ENCODE data around the gene SAT1.
"Not testable (repeated sequence)": the region's sequence is repeated elsewhere in the genome, so short reads cannot be mapped to it uniquely, and the experiment has no call there.

Gene SAT1

DNA sequence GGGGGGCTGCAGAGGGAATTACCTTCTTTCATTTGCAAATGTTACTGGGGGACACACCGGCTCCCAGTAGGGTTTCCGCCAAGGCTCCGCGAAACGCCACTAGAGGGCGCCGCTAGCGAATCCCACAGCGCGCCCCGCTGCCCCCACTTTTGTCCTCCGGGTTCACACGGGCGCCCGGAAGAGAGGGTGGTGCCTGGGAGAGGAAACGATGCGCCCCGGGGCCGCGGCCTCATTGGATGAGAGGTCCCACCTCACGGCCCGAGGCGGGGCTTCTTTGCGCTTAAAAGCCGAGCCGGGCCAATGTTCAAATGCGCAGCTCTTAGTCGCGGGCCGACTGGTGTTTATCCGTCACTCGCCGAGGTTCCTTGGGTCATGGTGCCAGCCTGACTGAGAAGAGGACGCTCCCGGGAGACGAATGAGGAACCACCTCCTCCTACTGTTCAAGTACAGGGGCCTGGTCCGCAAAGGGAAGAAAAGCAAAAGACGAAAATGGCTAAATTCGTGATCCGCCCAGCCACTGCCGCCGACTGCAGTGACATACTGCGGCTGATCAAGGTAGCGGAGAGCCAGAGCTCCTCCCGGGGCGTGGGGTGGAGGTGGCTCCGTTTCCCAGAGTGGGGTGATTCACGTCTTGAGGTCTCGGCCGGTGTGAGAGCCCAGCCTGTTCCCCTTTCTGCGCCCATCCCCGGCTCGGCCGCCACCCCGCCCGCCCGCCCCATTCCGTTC, at the start of gene SAT1:
Gene SAT1 (plus strand): TSS at position 311 of the 726 bp plus-strand sequence. CDS start 179 bp downstream, at position 490.
- DNase-seq, result peak; percentile 82 to 96

DNA sequence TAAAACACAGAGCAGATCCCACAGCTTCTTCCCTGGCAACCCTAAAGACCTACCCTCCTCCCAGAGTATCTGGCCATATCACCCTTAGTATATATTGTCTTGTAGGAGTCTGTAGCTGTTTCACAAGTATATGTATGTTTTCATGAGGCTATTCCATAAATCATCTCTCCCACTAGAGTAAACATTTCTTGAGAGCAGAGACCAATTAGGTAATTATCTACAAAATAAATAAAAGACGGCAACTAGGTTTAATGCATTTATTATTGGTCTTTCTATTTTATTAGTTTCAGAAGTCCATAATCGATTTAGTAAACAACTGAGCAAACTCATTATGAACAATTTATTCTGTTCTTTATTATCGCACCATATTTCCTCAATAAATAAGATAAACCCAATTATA, 46.9 kb upstream of the SAT1 start:
- no peak for DNase-seq

DNA sequence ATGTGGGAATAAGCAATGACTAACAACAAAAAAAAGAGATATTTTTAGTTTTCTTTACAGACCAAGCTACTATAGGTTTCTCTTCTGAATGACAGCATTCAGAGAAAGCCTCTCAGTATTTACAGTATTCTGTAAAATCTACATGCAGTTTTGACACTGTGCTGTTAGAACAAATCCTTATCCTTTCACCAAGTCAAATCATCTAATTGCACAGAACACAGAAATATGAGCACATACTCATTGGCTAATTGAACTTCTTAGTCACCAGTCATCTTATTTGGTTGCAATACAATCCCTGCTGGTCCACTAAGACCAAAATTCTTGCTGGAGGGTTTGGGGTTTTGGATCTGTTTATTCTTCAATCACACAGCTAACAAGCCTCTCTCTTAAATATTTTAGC, 45.6 kb upstream of the SAT1 start:
- DNase-seq, result no peak

DNA sequence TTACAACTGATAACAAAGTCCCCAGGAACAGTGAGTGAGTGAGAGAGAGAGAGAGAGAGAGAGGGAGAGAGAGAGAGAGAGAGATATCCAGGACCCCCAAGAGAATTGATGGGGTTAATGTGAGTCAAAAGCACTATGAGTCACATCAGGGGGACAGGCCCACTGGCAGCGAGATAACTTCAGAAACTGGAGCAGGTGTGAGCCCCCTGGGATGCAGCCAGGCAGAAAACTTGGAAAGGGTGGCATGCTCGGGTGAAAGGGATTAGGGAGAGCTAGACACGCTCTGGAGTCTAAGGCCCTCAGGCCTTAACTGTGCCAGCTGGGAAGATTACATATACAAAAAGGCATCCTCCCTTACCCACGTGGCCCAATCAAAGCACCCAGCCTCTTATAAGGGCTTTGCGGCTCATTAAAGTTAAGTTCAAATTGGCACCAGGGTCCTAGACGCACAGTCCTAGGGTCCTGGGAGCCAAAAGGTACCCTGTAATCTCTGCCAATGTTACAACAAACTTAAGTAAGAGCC, 40.7 kb upstream of the SAT1 start:
- peak in 1 of 2 experiments; percentile 9 for DNase-seq

DNA sequence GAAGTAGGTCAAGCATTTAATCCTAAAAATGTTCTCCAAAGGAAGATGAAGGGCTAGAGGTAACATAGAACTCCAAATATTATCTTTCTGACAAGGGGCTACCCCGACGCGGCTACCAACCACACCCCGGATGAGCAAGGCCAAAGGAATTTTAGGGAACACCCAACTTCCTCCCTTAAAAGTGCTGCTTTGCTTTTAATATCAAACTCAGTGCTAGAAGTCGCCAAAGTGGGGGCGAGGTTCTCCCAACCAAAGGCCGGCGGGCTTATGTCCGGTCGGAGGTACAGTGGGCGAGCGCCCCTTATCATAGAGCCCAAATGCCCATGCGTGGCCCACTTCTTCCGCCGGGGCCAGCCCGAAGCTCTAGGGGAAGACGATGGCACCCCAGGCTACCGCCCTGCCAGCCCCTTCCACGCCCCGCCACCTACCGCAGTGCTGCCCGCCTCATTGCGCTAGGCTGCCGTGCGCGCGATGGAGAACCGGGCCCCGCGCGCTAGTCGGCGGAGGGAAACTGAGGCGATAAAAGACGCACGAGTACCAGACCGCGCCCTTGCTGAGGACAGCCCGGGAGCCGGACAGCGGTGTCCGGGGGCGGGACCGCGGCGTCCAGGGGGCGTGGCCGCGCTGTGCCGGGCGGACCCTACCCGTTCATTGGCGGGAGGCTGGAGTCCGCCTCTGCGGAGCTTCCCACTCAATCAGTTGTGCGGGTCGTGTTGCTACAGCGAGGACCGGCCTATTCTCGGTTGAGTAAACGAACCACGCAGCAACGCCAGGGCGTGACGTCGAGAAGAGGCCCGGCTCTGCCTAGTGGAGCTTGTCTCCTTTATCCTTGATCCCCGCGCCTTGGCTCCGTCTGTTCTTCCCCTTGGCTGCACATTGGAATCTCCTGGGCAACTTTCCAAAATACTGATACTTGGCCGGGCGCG, 40.0 kb upstream of the SAT1 start, which contains the start of gene ACOT9:
Gene ACOT9 (minus strand): TSS at position 580 of the 926 bp plus-strand sequence. CDS start 132 bp downstream, at position 448.
- DNase-seq, result peak in 1 of 2 experiments; percentile 45

DNA sequence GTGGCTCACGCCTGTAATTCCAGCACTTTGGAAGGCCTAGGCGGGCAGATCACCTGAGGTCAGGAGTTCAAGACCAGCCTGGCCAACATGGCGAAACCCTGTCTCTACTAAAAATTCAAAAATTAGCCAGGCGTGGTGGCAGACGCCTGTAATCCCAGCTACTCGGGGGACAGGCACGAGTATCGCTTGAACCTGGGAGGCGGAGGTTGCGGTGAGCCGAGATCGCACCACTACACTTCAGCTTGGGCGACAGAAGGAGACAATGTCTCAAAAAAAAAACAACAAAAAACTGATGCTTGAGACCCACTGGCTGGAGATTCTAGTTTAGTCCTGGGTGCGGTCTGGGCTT, 39.4 kb upstream of the SAT1 start:
- DNase-seq, result not testable (repeated sequence)

DNA sequence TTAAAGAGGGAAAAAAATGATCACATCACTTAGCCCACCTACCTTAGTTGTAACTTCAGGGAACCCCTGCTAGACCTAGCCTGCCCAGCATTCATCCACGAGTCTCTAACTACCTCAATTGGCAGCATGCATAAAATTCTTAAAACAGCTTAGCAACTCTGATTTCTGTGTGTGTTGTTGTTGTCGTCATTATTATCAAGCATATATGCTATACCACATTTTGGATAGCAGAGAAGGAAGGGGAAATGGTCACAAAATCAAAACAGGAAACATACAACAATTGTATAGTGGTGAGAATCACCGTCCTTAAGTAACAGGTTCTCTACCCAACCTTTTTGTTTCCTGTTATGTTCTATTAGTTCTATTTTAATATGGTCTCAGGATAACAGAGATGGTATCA, 37.2 kb upstream of the SAT1 start:
- DNase-seq, result no peak

DNA sequence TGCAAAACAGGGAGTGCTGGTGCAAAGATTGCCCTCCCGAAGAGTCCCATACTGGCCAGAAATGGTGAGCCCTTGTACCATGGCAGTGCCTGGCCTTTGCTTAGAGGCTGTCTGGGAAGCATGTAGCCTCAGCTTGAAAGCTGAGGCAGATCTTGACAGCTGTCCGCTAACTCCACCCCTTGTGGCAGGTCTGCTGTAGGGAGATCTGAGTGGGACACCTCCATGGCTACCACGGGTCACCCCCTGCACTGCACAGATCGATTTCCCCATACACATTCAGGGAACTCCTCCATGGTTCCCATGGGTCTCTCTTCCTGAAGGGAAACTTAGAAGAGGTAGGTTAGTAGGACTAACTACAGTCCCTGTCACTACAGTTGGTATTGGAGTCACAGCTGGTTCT, 33.8 kb upstream of the SAT1 start:
- no peak for DNase-seq

DNA sequence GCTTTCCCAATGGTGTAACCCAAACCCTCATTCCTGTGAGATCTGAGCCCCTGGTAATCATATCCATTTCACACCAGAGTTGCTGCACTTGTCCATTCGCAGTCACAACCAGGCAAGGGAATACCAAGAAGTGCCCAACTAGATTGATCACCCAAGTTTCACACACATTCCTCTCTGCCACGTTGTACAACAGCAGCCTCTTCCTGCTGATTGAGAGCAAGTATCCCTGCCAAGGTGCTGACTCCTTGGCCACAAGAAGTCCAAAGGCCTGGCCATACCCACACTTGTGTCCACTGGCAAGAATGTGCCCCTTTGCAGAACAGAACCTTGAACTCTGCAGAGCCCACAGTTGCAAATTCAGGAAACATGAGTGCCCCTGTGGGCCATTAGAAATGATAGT, 33.4 kb upstream of the SAT1 start:
- no peak for DNase-seq

DNA sequence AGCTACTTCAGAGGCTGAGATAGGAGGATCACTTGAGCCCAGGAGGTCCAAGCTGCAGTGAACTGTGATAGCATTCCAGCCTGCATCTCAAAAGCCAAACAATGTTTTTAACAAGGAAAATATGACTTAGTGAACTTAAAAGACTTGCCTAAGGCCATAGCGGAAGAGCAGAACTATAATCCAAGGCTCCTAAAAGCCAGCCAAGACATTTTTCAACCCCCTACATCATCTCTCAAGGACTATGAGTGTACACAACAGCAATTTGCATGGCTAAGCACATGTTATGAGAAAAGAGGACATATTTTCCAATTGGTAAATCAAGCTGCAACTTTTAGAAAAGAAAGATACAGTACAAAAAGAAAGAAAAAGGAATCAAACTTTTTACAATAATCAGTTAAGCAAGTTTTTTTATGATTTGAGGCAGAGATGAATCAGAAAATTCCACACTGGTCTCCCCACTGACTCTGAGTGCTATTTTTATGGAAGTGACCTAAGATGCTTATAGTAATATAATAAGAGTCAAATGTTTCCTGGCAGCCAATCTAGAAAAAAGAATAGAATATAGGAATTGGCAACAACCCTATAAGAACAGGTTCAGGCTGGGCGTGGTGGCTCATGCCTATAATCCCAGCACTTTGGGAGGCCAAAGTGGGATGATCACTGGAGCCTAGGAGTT, 30.1 kb upstream of the SAT1 start:
- no peak for DNase-seq

DNA sequence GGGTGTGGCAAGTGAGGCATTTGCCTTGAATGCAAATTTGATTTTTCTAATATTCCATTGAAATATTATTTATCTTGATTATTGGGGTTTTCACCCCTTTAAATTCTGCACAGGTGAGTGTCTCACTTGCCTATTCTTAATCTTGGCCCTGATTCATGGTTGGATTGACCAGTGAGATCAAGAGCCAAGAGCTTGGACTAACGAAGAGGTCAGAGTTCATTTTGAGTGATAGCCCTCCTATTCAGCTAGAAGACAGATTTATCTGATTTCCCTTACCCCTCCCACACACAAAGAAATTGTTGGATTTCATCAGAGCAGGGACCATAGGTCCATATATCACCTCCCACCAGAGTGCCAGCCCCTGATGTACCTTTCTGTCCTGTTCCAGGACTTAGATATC, 28.3 kb upstream of the SAT1 start:
- no peak for DNase-seq

DNA sequence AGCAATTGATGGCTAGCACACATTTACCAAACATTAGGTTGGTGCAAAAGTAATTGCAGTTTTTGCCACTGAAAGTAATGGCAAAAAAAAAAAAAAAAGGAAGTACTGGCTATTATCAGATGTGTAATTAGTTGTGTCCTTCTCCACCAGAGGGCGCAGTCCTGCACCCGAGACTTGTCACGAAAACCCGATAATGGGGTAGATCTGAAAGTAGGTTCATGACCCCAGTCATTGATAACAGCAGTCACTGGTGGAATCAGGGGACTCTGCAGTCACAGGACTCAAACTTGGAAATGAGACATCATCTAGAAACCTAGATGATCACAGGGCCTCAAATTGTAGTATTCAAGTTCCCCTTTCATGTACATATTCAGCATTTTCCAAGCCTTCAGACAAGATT, 26.8 kb upstream of the SAT1 start:
- DNase-seq, result peak in 1 of 2 experiments; percentile 54

DNA sequence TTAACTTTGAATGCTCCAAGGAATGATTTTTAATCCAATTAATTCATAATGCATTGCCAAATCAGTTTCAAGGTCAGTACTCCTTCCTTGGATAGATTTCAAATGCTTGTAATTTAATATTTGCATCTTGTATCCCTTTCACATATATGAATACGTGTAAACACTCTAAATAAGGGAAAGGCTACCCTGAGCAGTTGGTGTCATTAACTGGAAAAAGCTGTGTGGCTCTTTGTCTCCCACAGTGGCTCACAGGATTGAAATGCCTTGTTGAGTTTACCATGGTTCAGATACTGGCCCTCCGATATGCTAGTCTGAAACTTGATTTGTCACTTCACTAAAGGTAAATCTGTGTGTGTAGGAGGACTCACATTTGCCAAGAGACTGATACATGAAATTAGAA, 23.2 kb upstream of the SAT1 start:
- DNase-seq, result no peak

DNA sequence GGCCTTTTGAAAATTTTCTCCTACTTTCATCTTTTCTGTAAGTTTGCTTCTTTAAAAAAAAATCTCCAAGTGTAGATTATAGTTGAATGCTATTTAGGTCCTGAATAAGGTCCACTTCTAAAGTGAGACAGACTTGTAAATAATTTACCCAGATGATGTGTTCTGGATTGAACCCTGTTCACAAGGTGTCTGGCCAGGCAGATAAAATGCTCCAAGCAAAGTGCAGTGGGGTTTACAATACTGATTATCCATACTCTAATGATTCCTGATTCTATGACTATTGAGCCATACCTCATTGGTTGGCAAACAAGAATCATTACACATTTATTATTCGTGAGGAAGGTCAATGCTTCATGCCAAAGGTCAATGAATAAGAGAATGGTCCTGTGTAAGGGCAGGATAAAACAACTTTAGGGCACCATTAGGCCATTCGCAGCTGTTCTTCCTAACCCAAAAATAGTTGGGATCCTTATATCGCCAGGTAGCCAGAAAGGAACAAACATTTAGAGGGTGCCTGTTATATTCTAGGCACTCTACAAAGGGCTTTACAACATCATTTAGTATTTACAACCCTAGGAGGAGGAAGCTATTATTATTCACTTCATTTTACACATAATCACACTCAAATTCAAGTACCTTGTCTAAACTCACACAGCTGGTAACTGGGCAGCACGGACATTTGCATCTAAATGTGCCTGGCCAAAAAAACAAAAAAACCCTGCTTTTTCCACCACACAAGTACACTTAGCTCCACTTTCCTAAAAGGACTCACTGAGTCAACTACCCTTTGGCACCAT, 18.6 kb upstream of the SAT1 start:
- DNase-seq, result no peak

DNA sequence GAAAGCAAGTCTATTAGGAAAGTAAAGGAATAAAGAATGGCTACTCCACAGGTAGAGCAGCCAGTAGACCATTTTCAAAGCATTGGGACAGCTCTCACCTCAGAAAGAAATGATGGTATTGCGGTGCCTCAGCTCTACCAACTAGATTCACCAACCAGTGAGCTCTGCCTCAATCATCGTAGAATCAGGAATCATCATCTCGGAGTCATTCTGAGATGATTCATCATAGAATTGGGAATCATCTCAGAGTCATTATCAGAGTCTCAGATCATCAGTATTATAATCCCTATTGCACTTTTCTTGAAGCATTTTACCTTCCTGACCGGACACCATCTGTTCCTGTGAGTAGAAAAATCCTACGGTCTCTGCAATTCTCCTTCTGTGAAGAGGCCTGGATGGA, 17.5 kb upstream of the SAT1 start:
- DNase-seq, result no peak

DNA sequence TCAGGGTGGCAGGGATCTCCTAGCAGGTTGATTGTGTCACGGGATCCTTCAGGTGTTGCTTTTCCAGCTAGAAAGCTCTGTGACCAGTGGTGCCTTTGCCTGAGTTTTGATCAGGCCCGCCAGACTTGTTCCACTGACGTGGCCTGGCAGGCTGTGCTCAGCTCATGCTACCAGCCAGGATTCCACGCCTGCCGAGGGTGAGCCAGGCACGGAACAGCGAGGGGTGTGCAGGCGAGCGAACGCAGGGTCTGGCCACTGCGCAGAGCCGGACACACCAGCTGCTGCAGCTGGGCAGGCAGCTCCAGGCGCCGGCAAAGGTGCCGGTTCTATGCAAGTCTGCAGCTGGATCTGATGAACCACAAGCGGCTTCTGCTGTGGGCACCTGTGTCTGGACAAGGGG, 17.1 kb upstream of the SAT1 start:
- no peak for DNase-seq

DNA sequence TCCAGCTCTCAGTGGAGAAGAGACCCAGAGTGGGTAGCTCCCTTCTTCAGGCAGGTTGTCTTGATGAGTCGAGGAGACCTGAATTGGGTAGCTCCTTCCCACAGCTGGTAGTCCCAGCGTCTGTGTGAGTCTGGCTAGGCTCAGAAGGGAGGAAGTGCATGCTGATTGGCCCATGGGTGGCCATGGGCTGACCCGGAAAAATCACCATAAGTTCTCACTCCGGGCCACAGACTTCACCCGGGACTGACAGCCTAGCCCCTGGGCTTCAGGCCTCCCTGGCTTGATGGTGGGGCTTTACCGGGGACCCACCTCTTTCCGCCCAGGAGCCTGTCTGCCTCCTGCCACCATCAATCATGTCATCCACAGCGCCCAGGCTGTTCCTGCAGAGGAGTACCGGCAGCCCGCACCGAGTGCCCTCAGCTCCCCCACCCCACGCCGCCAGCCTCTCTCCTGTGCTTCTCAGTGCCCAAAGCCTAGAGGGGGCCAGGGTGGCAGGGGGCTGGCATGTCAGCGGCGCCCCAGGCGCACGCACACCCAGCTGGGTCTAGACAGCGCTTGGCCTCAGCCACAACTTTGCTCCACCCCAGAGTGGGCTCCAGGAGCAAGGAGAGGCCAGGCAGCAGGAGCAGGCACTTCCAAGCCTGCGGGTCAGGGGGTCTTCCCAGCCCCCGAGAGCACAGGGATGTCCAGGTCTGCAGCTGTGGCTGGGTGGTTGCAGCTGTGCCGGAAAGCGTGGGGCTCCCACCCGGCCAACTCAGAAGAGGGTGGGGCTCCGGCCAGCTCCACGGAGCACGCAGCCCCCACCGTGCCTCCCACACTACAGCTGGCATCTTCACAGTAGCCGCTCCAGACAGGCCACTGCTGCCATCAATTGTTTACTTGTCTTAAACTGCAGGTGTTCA, 16.1 kb upstream of the SAT1 start:
- no peak for DNase-seq

DNA sequence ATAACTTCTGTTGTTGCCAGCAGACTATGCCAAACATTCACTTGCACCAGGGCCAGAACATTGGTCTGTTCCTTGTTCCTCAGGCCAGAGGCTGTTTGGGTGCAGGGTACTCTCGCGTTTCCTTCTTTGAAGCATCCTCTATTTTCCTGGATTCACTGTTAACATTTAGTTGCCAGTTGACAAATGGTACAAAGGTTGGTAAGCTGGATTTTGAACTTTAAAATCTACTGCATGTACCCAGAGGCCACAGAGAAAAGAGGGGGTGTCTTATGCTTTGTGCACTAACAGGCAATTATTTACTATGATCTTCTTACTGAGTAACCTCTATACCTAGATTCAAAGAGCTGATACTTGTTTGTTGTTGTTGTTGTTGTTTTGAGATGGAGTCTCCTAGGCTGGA, 12.8 kb upstream of the SAT1 start:
- no peak for DNase-seq

DNA sequence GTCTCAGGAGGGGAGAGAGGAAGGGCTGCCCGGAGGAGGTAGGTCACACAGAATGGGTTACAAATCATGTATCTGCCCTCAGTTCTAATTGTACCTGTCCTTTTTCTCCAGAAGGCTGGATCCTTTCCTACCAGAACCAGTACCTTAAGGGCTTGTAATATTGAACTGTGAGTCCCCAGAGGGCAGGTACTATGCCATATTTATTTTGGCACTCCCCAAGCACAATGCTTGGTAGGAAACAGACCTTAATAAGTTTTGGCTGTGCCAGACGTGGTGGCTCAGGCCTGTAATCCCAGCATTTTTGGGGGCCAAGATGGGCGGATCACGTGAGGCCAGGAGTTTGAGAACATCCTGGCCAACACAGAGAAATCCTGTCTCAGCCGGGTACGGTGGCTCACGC, 11.9 kb upstream of the SAT1 start:
- not testable (repeated sequence) for DNase-seq

DNA sequence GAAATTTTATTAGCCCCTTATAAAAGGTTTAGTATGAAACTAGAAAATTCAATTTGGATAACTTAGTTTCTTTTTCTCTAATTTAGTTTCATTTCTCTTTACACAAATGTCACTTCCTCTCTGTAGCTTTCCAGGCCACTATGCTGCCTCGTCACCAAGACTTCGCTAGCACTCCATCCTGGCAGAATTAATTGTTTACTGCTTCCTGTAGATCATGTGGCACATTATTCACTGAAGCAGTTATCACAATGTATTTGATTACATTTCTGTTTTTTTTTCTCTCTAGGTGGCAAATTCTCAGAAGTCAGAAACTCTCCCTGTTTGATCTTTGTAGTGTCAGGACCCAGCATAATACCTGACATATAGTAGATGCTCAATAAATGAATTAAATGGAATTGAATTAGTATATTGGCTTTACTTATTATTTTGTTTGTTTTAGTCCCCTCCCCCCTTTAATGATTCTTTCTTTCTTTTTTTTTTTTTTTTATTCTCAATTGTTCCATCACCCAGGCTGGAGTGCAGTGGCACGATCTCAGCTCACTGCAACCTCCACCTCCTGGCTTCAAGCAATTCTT, 9.3 kb upstream of the SAT1 start:
- no peak for DNase-seq

DNA sequence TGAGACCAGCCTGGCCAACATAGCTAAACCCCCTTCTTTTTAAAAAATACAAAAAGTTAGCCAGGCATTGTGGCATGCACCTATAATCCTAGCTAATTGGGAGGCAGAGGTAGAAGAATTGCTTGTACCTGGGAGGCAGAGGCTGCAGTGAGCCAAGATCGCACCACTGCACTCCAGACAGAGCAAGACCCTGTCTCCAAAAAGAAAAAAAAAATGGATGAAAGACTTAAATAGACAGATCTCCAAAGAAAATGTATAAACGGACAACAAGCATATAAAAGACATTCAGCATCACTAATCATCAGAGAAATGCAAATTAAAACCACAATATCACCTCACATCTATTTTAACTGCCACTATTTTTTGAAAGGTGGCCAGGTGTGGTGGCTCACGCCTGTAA, 6.6 kb upstream of the SAT1 start:
- DNase-seq, result no peak
